ENCODE measurements around the gene ATXN7L1. TPM values are rescaled to one million over a fixed set of nuclear protein-coding genes. Genes with fewer than 3 reads are reported as not detected.
A peak's percentile ranks its signal among the peaks of the same experiment; 100 is the strongest.

ATXN7L1 gene
- polyA plus RNA-seq, 1 experiment, result 5.5 TPM

DNA sequence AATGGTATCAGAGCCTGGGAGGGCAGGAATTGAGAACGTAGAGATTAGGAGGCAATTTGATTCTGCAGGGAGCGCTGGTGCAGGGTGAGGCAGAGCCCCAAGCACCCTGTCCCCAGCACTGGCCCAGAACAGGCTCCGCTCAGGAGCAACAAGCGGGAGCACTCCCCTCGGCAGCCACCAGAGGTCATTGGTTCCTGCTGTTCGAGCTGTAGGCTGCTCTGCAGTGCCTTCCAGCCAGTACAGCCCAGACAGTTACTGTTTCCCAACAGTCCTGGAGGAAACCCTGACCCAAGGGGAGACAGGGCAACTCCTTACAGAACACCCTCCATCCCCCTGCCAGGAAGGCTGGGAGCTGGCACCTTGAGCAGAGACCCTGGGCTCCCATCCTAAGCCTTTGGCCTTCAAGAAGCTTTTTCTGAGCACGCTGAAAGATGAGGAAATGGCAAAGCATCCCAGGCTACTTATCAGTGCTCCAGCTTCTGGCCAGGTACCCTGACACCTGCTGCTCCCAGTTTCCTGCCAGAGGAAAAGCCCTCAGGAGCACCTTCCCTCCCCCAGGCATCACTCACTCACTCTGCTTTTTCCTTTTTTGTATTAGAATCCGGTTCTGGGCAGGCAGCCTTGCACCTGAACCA lies 223.9 kb downstream of the ATXN7L1 start:
- peak; percentile 55 for DNase-seq (ENCODE audit: low read depth, low spot score)
- POLR2A ChIA-PET, result no interaction called here
- Histone ChIP-seq H3K27ac (ENCODE audit: low read depth, low read length) (no peak overlapping the region), H3K4me3 (ENCODE audit: low read depth, low read length) (no peak overlapping the region), H3K9me3 (ENCODE audit: control insufficient read depth, insufficient read depth, low read length) (no peaks in the 10 kb centered on the region), H3K27me3 (ENCODE audit: control insufficient read depth, insufficient read depth, low read length) (no peaks in the 10 kb centered on the region)
- TF ChIP-seq CTCF (IDR thresholded peaks at IDR 0.05; ENCODE audit: low read depth, low read length), result peak; percentile 97
- CTCF ChIA-PET, result interaction anchor here (0.5 to 3.0 kb wide), 18 partner anchors 9 to 501 kb away, joined by 3 to 19 read pairs (median 3); no protein-coding TSS in a partner anchor

DNA sequence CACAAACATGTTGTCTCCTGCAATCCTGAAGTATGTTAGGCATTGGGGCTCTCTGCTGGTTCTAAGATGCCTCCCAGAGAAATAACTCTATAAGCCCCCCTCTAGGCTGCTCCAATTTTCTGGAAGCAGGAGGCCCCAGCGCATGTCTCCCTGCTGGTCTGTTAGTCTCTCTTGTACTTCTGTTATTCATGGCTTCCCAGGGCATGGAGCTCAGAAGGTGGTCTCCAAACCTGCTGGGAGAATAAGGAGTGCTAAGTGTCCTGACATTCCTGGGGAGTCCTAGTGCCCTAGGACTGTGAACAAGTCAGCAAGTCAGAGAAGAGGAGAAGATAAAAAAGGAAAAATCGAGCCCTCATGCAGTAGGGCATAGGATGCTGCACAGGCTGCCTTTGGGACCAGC lies 224.6 kb downstream of the ATXN7L1 start:
- Histone ChIP-seq H3K27ac (ENCODE audit: low read depth, low read length) (no peak overlapping the region), H3K9me3 (ENCODE audit: control insufficient read depth, insufficient read depth, low read length) (no peaks in the 10 kb centered on the region), H3K4me3 (ENCODE audit: low read depth, low read length) (no peak overlapping the region), H3K27me3 (ENCODE audit: control insufficient read depth, insufficient read depth, low read length) (no peaks in the 10 kb centered on the region)
- no peak for TF ChIP-seq CTCF (IDR thresholded peaks at IDR 0.05; ENCODE audit: low read depth, low read length)
- ChIA-PET CTCF (interaction anchor here (0.6 to 3.0 kb wide), 5 partner anchors 8 to 390 kb away, joined by 4 to 19 read pairs (median 6); no protein-coding TSS in a partner anchor), POLR2A (no interaction called here)
- DNase-seq (ENCODE audit: low read depth, low spot score), result no peak

GRCh38 chr7:105650382-105650970 lies 225.9 kb downstream of the ATXN7L1 start:
- no peak for TF ChIP-seq CTCF (IDR thresholded peaks at IDR 0.05; ENCODE audit: low read depth, low read length)
- no peak overlapping the region for H3K4me3 ChIP-seq (ENCODE audit: low read depth, low read length)
- H3K27ac ChIP-seq (ENCODE audit: low read depth, low read length), result no peak overlapping the region
- POLR2A ChIA-PET, result no interaction called here
- no peak for DNase-seq (ENCODE audit: low read depth, low spot score)
- H3K9me3 ChIP-seq (ENCODE audit: control insufficient read depth, insufficient read depth, low read length), result no peaks in the 10 kb centered on the region
- no peaks in the 10 kb centered on the region for H3K27me3 ChIP-seq (ENCODE audit: control insufficient read depth, insufficient read depth, low read length)
- CTCF ChIA-PET, result interaction anchor here (0.7 to 3.0 kb wide), 2 partner anchors 82 to 392 kb away, joined by 5 to 19 read pairs; no protein-coding TSS in a partner anchor

DNA sequence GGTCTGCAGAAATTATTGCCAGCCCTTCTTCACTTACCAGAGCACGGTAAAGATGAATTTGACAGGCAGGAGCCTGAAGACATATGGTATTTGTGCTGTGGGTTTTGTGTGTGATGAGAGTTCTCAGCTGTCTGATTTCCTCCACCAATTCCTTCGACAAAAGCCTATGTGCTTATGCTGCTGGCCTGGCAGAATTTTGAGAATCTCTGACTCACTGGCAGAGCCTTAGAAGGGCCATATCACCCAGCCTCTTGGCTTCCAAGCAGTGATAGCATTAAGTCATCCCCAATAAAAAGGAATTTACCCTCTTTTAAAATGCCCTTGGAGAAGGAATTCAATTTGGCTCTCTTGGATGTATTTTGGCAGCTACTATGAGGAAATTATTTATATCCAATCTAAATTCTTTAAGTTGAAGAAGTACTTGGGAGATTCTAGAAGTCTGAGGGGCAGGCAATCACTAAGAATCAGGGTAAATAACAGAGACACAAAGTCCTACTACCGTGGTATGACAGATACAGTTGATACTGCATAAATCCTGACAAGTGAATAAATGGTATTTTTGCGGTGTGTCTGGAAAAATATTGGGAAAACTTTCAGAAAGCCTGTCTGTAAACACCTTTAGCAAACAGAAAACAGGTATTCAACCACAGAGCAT lies 226.5 kb downstream of the ATXN7L1 start:
- Histone ChIP-seq H3K4me3 (ENCODE audit: low read depth, low read length) (no peak overlapping the region), H3K9me3 (ENCODE audit: control insufficient read depth, insufficient read depth, low read length) (no peaks in the 10 kb centered on the region), H3K27ac (ENCODE audit: low read depth, low read length) (no peak overlapping the region), H3K27me3 (ENCODE audit: control insufficient read depth, insufficient read depth, low read length) (no peaks in the 10 kb centered on the region)
- ChIA-PET POLR2A (interaction anchor here (0.5 kb wide), 2 partner anchors 114 to 274 kb away, joined by 3 read pairs; no protein-coding TSS in a partner anchor), CTCF (interaction anchor here (1.7 to 2.2 kb wide), 2 partner anchors 8 to 393 kb away, joined by 5 to 14 read pairs; no protein-coding TSS in a partner anchor)
- no peak for TF ChIP-seq CTCF (IDR thresholded peaks at IDR 0.05; ENCODE audit: low read depth, low read length)
- DNase-seq (ENCODE audit: low read depth, low spot score), result peak; percentile 45
